SK-N-SH treated with all-trans-retinoic acid at 6 μM for 48 hours (cell line): ENCODE measurements around the gene FAM25G.

Source experiments
- ARNTL ChIP-seq: fragments of 450-650 bp; formaldehyde crosslinking; IDR thresholded peaks from 2 replicates; pipeline ENCODE4 v1.5.0; 2020; ENCODE audit warnings: low read depth, mild to moderate bottlenecking, moderate library complexity, borderline replicate concordance
- CREB5 ChIP-seq: fragments of 250-450 bp; sonication (Bioruptor Pico); IDR thresholded peaks from 2 replicates; pipeline ENCODE4 v1.5.1; 2020; ENCODE audit warnings: low read depth, mild to moderate bottlenecking, moderate library complexity
- CSDC2 ChIP-seq: fragments of 250-450 bp; sonication (Bioruptor Pico); IDR thresholded peaks from 2 replicates; pipeline ENCODE4 v1.5.0; 2020; ENCODE audit warnings: mild to moderate bottlenecking, moderate library complexity
- CSRNP3 ChIP-seq: fragments of 250-450 bp; sonication (Bioruptor Pico); IDR thresholded peaks from 2 replicates; pipeline ENCODE4 v1.5.1; 2021; ENCODE audit warnings: mild to moderate bottlenecking, moderate library complexity
- PATZ1 ChIP-seq: fragments of 250-450 bp; sonication (Bioruptor Pico); IDR thresholded peaks from 2 replicates; pipeline ENCODE4 v1.8.0; 2020; ENCODE audit warnings: mild to moderate bottlenecking, moderate library complexity, borderline replicate concordance
- POU6F1 ChIP-seq: fragments of 250-450 bp; sonication (Bioruptor Pico); IDR thresholded peaks from 2 replicates; pipeline ENCODE4 v1.8.0; 2021; ENCODE audit warnings: low read depth, mild to moderate bottlenecking, moderate library complexity, borderline replicate concordance
- RARB ChIP-seq: fragments of 250-450 bp; sonication (Bioruptor Pico); IDR thresholded peaks from 2 replicates; pipeline ENCODE4 v1.8.0; 2021; ENCODE audit warnings: mild to moderate bottlenecking, moderate library complexity
- SNAI2 ChIP-seq: fragments of 250-450 bp; sonication (Bioruptor Pico); IDR thresholded peaks from 2 replicates; pipeline ENCODE4 v1.5.0; 2020; ENCODE audit warnings: mild to moderate bottlenecking, moderate library complexity
- TSHZ2 ChIP-seq: fragments of 250-450 bp; sonication (Bioruptor Pico); IDR thresholded peaks from 2 replicates; pipeline ENCODE4 v1.5.0; 2020; ENCODE audit warnings: mild to moderate bottlenecking, moderate library complexity
- ZC3H10 ChIP-seq: fragments of 250-450 bp; sonication (Bioruptor Pico); IDR thresholded peaks from 2 replicates; pipeline ENCODE4 v1.5.1; 2021; ENCODE audit warnings: mild to moderate bottlenecking, moderate library complexity
- ZFP3 ChIP-seq: fragments of 250-450 bp; sonication (Bioruptor Pico); IDR thresholded peaks from 2 replicates; pipeline ENCODE4 v1.5.0; 2020; ENCODE audit warnings: mild to moderate bottlenecking, moderate library complexity
- ZFP30 ChIP-seq: fragments of 450-650 bp; formaldehyde crosslinking; IDR thresholded peaks from 2 replicates; pipeline ENCODE4 v1.5.0; 2022; ENCODE audit warnings: mild to moderate bottlenecking, moderate library complexity
- ZNF565 ChIP-seq: fragments of 450-650 bp; formaldehyde crosslinking; conservative IDR thresholded peaks from 2 replicates; pipeline ENCODE4 v1.5.0; 2020; ENCODE audit warnings: low read depth, mild to moderate bottlenecking, moderate library complexity
- ZNF70 ChIP-seq: fragments of 450-650 bp; formaldehyde crosslinking; IDR thresholded peaks from 2 replicates; pipeline ENCODE4 v1.5.0; 2020; ENCODE audit warnings: mild to moderate bottlenecking, moderate library complexity

- no peak for TF ChIP-seq CSDC2 (CRISPR knock-in tag)
- no peak for TF ChIP-seq RARB (CRISPR knock-in tag)
- TF ChIP-seq ZC3H10: no peak
- no peak for TF ChIP-seq ARNTL (CRISPR knock-in tag)
- TF ChIP-seq CSRNP3 (CRISPR knock-in tag): no peak
- no peak for TF ChIP-seq CREB5
- no peak for TF ChIP-seq ZFP3 (CRISPR knock-in tag)
- TF ChIP-seq POU6F1: no peak
- TF ChIP-seq ZFP30 (CRISPR knock-in tag): no peak
- TF ChIP-seq TSHZ2: no peak
- TF ChIP-seq SNAI2 (CRISPR knock-in tag): no peak
- no peak for TF ChIP-seq ZNF70
- no peak for TF ChIP-seq PATZ1
- no peak for TF ChIP-seq ZNF565
Observed at GRCh38 chr10:47456079-47456785, 35.3 kb downstream of the FAM25G start.
